Right hindlimb (tissue), 1 donor: Measurements from ENCODE around the gene TMEM80.

Experiments used
- DNase-seq: peaks from one replicate; pipeline ENCODE4 v3.0.0-alpha.2; 2018

Gene TMEM80

DNA sequence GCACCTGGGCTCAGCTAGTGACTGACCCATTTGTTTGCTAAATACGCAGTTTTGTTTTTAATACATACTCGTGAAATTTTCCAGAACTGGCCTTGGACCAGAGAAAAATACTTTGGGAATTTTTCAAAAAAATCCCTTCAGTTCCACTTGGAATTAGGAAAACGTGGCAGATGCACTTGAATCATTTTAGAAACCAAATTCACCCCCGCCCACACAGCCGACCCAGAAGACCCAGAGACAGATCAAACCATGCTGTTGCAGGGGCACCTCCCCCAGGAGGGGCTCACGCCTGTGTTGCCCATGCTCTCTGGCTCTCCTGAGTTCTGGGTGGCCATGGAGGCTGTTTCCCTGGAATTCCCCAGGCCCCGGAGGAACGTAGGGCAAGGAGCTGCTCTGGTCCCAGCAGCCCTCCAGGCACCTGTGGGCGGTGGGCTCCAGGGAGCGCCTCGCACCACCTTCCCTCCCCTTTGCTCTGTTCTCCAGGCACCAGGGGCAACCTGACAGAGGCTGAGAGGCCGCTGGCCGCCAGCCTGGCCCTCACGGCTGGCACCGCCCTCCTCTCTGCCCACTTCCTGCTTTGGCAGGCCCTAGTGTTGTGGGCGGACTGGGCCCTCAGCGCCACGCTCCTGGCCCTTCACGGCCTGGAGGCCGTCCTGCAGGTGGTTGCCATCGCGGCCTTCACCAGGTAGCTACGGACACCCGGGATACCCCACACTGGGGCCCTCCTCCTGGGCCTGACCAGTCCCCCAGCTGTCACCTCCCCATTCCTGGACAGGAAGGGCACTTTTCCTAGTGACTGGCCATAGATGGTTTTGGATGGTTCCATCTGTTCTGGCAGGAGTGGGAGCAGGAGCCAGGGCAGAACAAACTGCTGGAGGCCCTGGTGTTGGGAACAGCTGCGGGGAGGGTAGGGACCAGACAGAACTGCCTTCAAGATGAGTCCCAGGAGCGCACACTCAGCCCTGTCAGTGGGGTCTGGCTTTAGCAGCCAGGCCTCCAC lies 7.1 kb downstream of the TMEM80 start:
- no peak for DNase-seq

DNA sequence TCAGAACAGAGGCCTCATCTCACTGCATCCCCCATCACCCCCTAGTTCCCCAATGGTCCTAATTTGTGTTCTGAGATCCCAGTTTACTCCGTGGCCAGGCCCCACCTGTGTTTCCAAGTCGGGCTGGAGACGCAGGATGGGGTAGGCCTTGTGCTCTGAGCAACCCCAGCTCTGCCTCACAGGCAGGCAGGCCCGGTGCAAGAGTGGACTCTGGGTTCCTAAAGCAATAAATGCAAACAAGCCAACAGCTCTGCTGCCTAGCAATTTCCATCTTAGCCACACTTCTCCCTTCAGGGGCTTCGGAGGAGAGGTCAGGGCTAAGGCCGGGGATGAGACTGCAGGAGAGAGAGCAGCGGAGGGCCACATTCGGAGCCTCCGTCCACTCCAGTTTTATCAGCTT lies 7.9 kb downstream of the TMEM80 start:
- DNase-seq = no peak

DNA sequence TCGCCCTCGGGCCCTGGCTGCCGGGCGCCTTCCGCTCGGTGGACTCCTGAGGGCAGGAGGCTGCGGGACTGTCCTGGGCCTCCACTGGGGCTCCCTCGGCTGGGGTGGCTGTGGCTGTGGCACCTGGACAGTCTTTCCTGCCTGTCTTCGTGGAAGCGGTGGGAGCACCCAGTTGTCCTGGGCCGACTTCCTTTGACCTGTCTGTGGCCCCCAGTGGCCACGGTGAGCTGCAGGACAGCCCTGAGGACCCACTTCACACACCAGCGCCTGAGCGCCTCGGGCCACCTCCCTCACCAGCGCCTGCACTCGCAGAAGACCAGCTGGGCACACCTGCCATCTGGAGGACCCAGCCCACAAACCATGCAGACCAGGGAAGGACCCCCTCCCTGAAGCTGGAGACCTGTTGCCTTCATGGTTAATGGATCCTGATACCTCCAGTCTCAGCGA lies 8.6 kb downstream of the TMEM80 start:
- DNase-seq = no peak

DNA sequence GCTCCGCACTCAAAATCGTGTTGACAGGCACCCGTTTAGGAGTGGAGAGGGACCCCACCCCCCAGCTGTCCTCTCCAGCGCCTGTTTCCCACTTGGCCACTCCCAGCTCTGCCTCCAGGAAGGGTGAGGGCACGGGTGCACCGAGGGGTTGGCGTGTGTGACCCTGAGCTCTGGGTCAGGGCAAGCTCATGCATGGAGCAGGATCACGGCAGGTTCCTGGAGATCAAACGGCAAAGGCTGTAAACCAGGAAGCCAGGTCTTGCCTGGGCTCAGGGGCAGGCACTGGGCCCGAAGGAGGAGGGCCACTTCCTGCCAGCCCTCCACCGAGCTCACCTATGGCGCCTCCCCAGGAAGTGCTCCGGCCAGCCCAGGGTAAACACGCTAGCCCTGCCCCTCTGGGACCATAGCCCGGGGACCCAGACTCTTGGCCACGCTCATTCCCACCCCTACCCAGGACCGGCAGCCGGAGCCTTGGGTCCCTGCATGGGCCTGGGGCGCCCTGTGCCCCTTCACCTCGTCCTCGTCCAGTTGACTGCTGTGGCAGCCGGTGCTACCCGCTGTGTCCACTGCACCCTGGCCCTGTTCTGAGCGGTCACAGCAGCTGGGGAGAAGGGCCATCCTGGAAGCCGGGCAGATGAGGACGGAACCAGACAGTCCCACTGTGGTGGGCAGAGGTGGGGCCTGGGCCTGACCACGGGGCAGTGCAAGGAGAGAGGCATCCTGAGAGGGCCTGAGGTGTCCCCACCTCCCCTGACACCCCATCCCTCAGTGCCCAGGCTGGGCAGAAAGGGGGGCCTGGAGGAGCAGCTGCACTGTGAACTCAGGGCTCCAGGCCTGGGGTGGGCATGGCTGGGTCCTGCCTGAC lies 9.4 kb downstream of the TMEM80 start:
- DNase-seq = no peak

DNA sequence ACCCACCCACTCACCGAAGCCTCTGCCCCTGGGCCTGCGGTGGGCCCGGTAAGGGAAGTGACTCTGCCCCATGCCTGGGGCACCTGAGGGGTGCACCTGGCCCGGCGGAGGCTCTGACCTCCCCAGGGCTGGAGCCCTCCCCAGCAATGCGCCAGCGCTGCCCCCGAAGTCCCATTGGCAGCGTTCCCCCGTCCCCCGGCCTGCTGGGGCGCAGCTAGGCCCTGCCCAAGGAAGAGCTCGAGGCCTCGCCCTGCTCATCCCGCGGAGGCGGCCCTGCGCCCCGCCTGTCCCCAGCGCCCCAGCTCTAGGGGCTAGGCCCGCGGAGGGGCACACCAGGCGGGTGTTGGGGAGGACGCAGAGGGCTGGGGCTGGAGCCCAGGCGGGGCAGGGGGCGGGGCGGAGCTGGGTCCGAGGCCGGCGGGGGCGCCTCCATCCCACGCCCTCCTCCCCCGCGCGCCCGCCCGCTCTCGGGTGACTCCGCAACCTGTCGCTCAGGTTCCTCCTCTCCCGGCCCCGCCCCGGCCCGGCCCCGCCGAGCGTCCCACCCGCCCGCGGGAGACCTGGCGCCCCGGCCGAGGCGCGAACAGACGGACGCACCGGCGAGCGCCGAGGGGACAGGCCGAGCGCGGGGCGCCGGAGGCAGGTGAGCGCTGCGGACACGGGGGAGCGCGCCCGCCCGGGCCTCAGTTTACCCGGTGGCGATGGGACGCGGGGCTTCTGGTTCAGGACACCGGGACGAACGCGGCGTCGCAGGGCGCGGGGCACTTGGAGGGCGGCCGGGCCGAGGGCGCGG lies 10.2 kb downstream of the TMEM80 start, which contains the start of gene EPS8L2:
EPS8L2 (plus strand) TSS at position 586 of the 793 bp plus-strand sequence. CDS start 3,177 bp downstream, outside the sequence.
- no peak for DNase-seq

DNA sequence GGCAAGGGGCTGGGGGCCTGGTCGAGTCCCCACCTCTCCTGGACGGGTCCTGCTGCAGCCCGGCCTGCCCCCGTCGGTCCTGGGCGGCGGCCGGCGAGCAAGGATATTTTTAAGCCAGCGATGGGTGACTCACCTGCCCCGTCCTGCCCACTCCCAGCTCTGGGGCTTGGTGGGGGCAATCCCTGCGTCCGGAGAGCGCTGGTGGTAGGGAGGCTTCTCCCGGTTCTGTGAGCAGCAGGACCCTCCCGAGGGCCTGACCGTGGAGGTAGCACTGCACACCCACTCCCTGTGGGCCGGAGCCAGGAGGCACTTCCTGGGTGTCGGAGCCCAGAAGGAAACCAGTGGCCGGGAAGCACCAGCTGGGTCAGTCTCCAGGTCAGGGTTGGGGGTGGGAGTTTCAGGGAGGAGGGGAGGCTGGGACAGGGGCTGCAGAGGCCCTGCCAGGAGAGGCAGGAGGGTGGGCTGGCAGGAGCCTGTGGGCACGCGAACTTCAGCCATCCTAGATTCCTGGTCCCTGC lies 10.9 kb downstream of the TMEM80 start:
- DNase-seq = no peak

DNA sequence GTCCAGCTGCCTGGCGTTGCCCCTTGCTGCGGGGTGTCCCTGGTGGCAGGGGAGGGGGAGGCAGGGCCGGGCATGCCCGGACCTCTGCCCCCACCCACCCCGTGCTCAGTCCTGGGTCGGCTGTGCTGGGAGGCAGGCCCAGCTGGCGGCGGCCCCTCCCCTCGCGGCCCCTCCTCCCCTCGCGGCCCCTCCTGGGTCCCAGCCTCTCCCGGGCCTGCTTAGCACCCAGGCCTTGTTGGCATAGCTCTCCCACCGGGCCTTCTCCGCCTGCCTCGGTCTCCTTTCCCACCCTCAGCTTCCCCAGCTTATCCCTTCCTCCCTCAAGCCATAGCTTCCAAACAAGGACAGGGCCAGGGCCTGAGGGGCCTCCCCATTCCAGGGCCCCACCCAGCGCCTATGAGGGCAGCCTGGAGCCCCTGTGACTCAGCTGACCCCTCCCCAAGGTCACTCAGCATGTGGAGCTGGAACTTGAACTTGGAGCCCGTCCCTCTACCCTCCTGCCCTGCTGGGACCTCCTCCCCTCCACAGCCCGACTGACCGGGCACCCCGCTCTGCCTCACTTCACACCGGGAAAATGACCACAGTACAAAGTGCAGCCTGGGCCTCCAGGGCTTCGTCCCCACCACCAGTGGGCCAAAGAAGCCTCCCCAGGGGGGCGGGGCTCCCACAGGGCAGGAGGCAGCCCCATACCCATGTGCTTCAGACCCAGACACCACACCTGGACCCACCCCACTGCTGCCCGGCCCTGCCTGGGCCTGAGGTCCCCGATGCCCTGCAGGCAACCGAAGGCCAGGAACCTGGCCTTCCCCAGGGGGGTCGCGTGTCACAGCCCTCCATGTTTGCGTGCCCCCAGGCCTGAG lies 11.6 kb downstream of the TMEM80 start:
- no peak for DNase-seq

DNA sequence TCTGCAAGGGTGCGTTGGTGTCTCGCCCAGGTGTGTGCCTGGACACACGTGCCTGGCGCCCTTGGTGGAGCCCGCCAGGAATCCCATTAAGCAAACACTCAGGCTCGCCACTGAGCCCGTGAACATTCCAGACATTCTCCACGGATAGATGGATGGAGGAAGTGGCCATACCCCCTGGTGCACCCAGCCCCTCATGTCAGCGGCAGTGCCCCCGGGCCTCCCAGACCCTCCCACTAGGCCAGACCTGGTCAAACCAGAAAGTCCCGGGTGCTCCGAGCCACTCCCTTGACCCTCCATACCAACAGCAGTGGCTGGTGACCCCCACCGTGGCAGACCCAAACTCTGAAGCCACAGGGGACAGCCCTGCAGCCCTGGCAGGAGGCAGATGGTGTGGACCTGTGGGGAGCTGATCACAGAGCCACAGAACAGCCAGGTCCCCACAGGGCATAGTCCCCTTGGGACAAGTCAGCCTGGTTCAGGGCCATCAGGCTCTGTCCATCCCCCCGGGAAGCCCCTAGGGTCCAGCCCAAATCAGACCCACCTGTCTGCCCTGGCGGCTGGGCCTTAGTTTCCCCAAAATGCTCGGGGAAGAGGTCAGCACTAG lies 12.3 kb downstream of the TMEM80 start:
- no peak for DNase-seq

DNA sequence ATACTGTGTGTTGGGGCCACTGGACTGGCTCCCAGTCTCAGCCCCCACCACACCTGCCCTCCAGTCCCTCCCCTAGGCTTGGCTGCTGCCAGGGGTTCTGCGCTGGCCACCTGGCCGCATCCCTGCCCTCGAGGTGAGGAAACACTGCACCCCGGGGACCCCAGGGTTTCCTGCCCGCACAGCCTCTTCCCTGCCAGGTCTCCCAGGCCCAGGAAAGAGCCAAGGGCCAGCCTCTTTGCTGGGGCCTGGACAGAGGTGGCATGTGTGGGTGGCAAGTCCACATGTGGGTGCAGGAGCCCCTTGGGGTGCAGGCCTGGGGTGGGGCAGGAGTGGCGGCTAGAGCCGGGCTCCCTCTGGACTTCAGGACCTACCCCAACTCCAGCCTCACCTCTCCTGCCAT lies 12.9 kb downstream of the TMEM80 start:
- DNase-seq = no peak

DNA sequence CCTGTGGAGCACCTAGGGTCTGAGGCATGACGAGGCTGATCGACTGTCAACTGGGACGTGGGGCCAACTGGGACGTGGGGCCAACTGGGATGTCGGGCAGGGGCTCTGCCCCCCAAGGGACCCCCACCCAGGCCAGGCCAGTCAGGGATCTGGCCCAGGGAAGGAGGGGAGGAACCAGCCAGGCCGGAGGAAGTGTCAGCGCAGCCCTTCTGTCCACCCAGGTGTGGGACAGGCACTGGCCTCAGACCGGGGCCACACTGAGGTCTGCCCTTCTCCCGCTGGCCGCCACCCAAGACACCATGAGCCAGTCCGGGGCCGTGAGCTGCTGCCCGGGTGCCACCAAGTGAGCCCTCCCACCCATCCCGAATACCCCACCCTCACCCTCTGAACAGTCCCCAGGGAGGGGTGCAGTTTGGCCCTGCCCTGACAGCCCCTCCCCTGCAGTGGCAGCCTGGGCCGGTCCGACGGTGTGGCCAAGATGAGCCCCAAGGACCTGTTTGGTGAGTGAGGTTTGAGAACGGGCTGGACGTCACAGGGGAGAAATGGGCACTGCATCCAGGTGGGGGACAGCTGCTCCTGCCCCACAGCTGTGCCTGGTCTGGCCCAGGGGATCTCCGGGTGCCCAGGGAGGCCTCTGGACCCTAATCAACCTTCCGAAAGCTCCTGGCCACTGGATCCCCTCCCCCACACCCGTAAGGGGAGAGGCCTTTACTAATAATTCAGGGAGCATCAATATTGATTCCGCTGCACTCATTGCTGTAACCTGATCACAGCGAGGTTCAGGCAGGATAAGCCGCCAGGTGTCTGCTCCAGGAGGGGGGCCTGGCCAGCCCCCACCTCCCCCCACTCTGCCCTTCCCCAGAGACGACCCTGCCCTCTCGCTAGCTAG lies 13.7 kb downstream of the TMEM80 start:
- DNase-seq = no peak

DNA sequence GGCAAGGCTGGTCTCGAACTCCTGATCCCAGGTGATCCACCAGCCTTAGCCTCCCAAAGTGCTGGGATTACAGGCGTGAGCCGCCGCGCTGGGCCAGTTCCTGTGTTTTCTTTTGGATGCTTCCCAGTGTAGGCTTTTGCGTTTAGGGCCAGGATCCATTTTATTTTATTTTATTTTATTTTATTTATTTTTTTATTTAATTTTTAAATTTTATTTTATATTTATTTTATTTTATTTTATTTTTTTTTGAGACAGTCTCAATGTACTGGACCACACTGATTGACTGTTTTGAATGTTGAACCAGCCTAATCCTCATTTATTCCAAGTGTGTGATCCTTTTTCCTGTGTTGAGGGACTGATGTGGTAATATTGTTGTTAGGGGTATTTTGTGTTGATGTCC lies 18.8 kb downstream of the TMEM80 start:
- DNase-seq = no peak

DNA sequence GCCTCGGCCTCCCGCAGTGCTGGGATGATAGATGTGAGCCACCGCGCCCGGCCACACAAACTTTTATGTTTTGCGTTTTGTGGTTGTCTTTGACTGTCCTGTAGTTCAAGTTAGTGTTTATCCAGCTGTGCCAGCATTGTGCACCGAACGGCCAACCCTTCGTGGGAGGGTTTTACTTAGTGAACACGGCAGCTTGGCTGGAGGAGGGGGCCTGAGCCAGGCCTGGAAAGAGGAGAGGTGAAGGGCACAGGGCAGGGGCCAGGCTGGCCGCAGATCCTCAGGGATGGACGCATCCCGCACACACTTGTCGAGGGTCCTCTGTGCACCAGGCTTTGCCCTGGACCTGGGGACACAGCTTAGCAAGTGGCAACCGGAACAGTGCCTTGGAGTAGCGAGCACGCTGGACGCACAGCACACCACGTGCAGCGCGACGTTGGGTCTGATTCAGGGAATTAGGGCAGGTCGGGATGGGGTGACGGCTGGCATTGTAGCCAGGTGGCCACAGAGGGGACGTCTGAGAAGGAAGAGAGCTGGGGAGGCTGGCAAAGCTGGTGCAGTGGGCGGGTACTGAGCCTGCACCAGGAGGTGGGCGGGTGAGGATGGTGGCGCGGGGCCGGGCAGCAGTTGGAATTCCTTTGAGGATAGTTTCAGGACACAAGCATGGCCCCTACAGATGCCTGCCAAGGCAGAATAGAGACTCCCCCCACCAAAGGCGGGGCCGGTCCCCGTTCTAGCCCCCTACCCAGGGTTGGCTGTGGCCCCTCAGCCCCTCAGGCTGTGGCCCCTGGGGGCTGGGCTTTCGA lies 23.8 kb downstream of the TMEM80 start:
- DNase-seq = no peak

DNA sequence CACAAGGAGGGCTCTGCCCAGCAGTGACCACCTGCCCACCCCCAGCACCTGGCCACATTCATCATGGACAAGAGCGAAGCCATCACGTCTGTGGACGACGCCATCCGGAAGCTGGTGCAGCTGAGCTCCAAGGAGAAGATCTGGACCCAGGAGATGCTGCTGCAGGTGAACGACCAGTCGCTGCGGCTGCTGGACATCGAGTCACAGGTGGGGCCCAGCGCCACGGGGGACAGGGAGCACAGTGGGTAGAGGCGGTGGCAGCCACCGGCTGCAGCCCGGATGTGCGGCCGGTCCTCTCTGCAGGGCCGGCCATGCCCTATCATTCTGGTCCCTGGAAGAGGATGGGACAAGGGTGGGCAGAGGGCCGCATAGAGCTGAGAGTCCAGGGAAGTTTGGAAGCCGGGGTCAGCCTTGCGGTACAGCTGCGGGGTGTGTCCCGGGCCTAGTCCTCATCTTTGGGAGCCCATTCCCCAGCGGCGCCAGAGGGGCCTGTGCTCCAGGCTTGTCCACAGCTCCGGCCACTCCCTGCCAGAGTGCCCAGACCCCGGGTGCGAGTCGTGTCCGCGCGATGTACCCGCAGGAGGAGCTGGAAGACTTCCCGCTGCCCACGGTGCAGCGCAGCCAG lies 24.5 kb downstream of the TMEM80 start:
- DNase-seq = no peak

DNA sequence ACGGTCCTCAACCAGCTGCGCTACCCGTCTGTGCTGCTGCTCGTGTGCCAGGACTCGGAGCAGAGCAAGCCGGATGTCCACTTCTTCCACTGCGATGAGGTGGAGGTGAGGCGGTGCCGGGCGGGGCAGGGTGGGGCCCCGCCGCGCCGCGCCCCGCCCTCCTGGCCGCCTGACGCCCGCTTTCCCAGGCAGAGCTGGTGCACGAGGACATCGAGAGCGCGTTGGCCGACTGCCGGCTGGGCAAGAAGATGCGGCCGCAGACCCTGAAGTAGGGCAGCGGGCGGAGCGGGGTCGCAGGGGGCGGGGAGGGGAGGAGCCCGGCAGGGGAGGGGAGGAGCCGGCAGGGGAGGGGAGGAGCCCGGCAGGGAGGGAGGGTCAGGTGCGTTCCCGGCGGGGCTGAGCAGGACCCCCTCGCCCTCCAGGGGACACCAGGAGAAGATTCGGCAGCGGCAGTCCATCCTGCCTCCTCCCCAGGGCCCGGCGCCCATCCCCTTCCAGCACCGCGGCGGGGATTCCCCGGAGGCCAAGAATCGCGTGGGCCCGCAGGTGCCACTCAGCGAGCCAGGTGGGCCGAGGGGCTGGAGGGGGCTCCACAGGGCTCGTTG lies 25.1 kb downstream of the TMEM80 start:
- DNase-seq = peak; percentile 29

DNA sequence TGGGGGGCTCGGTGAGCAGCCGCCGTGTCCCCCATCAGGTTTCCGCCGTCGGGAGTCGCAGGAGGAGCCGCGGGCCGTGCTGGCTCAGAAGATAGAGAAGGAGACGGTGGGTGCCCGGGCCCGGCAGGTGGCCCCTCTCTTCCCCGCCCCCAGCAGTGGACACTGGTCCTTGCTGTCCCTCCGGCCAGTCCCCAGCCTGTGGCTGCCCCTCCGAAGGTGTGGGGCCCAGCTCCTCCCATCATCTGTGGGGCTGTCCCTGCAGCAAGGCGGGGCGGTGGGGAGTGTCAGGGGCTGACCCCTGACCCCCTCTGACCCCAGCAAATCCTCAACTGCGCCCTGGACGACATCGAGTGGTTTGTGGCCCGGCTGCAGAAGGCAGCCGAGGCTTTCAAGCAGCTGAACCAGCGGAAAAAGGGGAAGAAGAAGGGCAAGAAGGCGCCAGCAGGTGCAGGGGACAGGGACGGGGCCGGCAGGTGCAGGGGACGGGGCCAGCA lies 25.7 kb downstream of the TMEM80 start:
- no peak for DNase-seq

DNA sequence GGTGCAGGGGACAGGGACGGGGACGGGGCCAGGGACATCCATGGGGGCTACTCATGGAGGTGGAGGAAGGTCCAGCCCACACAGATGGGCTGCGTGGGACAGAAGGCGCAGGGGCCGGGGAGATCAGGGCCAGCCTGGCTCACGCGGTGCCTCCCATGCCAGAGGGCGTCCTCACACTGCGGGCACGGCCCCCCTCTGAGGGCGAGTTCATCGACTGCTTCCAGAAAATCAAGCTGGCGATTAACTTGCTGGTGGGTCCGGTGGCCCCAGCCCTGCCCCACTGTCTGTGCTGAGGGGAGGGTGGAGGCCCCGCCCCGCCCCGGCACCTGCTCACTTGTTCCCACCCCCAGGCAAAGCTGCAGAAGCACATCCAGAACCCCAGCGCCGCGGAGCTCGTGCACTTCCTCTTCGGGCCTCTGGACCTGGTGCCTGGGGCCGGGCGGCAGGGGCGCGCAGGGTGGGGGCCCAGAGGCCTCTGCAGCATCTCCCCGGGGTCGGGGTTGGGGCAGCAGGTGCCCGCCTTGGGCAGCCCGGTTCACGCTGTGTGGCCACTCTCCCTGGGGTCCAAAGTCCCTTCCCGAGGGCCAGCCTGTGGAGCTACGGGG lies 26.2 kb downstream of the TMEM80 start:
- DNase-seq = no peak

DNA sequence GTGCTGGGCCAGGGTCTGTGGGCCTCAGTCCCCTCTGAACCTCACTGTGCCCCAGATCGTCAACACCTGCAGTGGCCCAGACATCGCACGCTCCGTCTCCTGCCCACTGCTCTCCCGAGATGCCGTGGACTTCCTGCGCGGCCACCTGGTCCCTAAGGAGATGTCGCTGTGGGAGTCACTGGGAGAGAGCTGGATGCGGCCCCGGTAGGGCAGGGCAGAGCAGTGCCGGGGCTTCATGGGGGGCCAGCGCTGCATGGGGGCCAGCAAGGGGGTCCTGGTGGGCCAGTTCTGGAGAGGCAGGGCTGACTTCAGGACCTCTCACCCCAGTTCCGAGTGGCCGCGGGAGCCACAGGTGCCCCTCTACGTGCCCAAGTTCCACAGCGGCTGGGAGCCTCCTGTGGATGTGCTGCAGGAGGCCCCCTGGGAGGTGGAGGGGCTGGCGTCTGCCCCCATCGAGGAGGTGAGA lies 26.8 kb downstream of the TMEM80 start:
- no peak for DNase-seq
